Measurements from ENCODE around the gene NRG3. TPM values are rescaled to one million over a fixed set of nuclear protein-coding genes. Genes with fewer than 3 reads are reported as not detected.

The NRG3 gene
- total and polyA plus RNA-seq, 3 experiments from 2014 or later: not detected

DNA sequence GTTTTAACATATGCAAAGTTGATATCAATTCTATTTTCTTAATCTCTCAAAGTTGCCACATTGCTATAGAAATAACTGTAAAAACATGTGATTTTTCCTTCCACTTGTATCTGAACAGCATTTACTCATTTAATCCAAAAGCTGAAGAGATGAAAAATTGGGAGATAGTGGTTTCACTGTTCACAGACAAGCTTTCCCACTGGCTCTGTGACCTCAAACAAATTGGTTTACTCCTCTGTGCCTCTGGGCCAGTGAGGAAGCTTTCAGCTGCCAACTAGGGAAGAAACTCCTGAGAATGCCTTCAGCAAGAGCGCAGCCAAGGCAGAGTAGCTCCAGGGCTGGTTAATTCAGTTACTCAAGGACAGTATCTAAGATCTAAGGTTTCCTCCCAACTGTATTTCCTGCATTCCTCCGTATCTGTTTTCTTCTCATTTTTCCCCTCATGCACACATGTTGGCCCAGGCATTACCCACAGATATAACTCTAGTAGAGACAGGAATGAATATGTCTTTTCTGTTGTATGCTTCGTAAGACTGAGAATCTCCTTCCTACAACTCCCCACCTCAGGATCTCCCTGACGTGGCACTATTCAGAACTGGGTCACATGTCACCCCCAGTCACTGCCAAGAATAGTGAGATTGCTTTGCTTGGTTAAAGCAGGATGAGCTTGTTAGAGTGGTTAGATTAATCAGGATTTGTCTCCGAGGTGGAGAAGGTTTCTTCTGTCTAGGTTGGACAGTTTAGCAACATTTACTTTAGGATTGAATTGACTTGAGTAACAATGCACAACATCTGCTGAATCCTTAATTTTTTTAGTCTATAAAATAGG is 315.7 kb downstream of the NRG3 start:
- peaks cover 3 to 25% (median 4%) of the 10 kb centered on the region in 5 donors for H3K9me3 Mint-ChIP-seq

DNA sequence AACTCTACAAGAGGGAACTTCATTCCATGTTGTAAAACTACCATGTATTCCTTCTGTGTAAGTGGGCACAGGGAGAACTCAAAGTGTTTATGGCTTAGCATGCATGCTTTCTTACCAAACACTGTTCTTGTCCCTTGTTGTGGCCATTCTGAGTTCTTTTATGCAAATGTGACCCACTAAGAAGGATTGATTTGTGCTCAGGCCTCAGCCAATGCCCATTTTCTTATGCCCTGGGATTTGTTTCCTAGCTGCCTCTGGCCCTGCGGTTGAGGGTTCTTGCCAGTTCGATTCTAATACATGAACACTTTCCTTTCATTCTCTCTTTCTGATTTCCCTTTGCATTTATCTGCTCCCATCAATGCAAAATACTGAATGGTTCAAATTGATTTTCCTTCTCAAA is 316.7 kb downstream of the NRG3 start:
- Mint-ChIP-seq H3K4me3 (no peak overlapping the region), H3K27me3 (no peaks in the 10 kb centered on the region), H3K27ac (no peak overlapping the region), H3K4me1 (no peaks in the 10 kb centered on the region), H3K36me3 (no peaks in the 10 kb centered on the region), H3K9me3 (peaks cover 3 to 27% (median 4%) of the 10 kb centered on the region in 5 donors)
- CTCF ChIA-PET: no interaction called here
- Histone ChIP-seq H3K27ac (ENCODE audit: low read depth, low read length) (no peak overlapping the region), H3K9me3 (ENCODE audit: low read length) (no peaks in the 10 kb centered on the region), H3K36me3 (ENCODE audit: insufficient read depth, low read length) (no peaks in the 10 kb centered on the region), H3K4me1 (ENCODE audit: insufficient read depth, low read length) (no peaks in the 10 kb centered on the region), H3K4me3 (ENCODE audit: low read length) (no peak overlapping the region), H3K27me3 (ENCODE audit: insufficient read depth, low read length, poor library complexity, severe bottlenecking) (no peaks in the 10 kb centered on the region)
- no peak for DNase-seq
- POLR2A ChIA-PET: no interaction called here

More for the DNA sequence above, 315.7 kb downstream of the NRG3 start:
- Histone ChIP-seq H3K4me1 (ENCODE audit: insufficient read depth, low read length) (no peaks in the 10 kb centered on the region), H3K27ac (ENCODE audit: low read depth, low read length) (no peak overlapping the region), H3K27me3 (ENCODE audit: insufficient read depth, low read length, poor library complexity, severe bottlenecking) (no peaks in the 10 kb centered on the region), H3K36me3 (ENCODE audit: insufficient read depth, low read length) (no peaks in the 10 kb centered on the region), H3K4me3 (ENCODE audit: low read length) (no peak overlapping the region), H3K9me3 (ENCODE audit: low read length) (no peaks in the 10 kb centered on the region)
- Mint-ChIP-seq H3K27ac (no peak overlapping the region), H3K4me1 (no peaks in the 10 kb centered on the region), H3K4me3 (no peak overlapping the region), H3K27me3 (no peaks in the 10 kb centered on the region), H3K36me3 (no peaks in the 10 kb centered on the region)
- POLR2A ChIA-PET: no interaction called here
- CTCF ChIA-PET: no interaction called here
- no peak for DNase-seq

- H3K9me3 Mint-ChIP-seq: peaks cover 3 to 36% (median 7%) of the 10 kb centered on the region in 5 donors
These were observed 317.7 kb downstream of the NRG3 start for GRCh38 chr10:82192665-82193064.

GRCh38 chr10:82194419-82194818 is 319.4 kb downstream of the NRG3 start:
- Histone ChIP-seq H3K4me3 (ENCODE audit: low read length) (no peak overlapping the region), H3K9me3 (ENCODE audit: low read length) (no peaks in the 10 kb centered on the region), H3K27me3 (ENCODE audit: insufficient read depth, low read length, poor library complexity, severe bottlenecking) (no peaks in the 10 kb centered on the region), H3K4me1 (ENCODE audit: insufficient read depth, low read length) (no peaks in the 10 kb centered on the region), H3K36me3 (ENCODE audit: insufficient read depth, low read length) (no peaks in the 10 kb centered on the region), H3K27ac (ENCODE audit: low read depth, low read length) (no peak overlapping the region)
- H3K4me3 Mint-ChIP-seq: no peak overlapping the region
- peaks cover 0 to 27% (median 5%) of the 10 kb centered on the region in 5 donors for H3K9me3 Mint-ChIP-seq
- no peaks in the 10 kb centered on the region for H3K36me3 Mint-ChIP-seq
- POLR2A ChIA-PET: no interaction called here
- H3K4me1 Mint-ChIP-seq: no peaks in the 10 kb centered on the region
- DNase-seq: no peak
- H3K27me3 Mint-ChIP-seq: no peaks in the 10 kb centered on the region
- H3K27ac Mint-ChIP-seq: no peak overlapping the region
- CTCF ChIA-PET: no interaction called here

More at GRCh38 chr10:82192665-82193064, 317.7 kb downstream of the NRG3 start:
- DNase-seq: no peak
- Histone ChIP-seq H3K27ac (ENCODE audit: low read depth, low read length) (no peak overlapping the region), H3K9me3 (ENCODE audit: low read length) (no peaks in the 10 kb centered on the region), H3K36me3 (ENCODE audit: insufficient read depth, low read length) (no peaks in the 10 kb centered on the region), H3K4me3 (ENCODE audit: low read length) (no peak overlapping the region), H3K4me1 (ENCODE audit: insufficient read depth, low read length) (no peaks in the 10 kb centered on the region), H3K27me3 (ENCODE audit: insufficient read depth, low read length, poor library complexity, severe bottlenecking) (no peaks in the 10 kb centered on the region)
- ChIA-PET POLR2A (no interaction called here), CTCF (no interaction called here)
- H3K4me1 Mint-ChIP-seq: no peaks in the 10 kb centered on the region
- no peak overlapping the region for H3K4me3 Mint-ChIP-seq
- no peaks in the 10 kb centered on the region for H3K36me3 Mint-ChIP-seq
- no peaks in the 10 kb centered on the region for H3K27me3 Mint-ChIP-seq
- H3K27ac Mint-ChIP-seq: no peak overlapping the region

DNA sequence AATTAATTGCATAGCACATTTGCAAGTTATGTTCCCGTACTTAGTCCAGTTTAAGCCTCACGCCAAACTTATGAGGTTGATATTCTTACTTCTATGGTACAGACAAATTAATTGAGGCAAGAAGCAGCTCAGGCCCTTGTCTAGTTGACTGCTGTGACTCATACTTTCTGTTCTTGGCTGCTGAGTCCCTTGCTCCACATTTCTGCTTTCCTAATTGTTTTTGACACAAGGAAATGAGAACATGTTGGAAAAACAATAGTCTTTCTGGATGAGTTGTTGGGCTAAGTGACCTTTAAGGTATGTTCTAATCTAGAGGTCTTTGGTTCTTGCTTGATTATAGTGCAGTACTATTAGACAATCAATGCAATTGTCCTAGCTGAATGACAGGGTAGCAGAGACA is 331.8 kb downstream of the NRG3 start:
- peaks cover 1 to 16% (median 5%) of the 10 kb centered on the region in 5 donors for H3K9me3 Mint-ChIP-seq
- H3K4me3 Mint-ChIP-seq: no peak overlapping the region

GRCh38 chr10:82208726-82209125 is 333.7 kb downstream of the NRG3 start:
- Mint-ChIP-seq H3K9me3 (peaks cover 0 to 6% (median 3%) of the 10 kb centered on the region in 5 donors), H3K27ac (no peak overlapping the region), H3K4me1 (no peaks in the 10 kb centered on the region), H3K4me3 (no peak overlapping the region), H3K27me3 (no peaks in the 10 kb centered on the region), H3K36me3 (no peaks in the 10 kb centered on the region)
- H3K4me1 ChIP-seq (ENCODE audit: insufficient read depth, low read length): no peaks in the 10 kb centered on the region
- H3K4me3 ChIP-seq (ENCODE audit: low read length): no peak overlapping the region
- H3K36me3 ChIP-seq (ENCODE audit: insufficient read depth, low read length): no peaks in the 10 kb centered on the region
- no peaks in the 10 kb centered on the region for H3K9me3 ChIP-seq (ENCODE audit: low read length)
- H3K27ac ChIP-seq (ENCODE audit: low read depth, low read length): no peak overlapping the region
- POLR2A ChIA-PET: no interaction called here
- CTCF ChIA-PET: no interaction called here
- H3K27me3 ChIP-seq (ENCODE audit: insufficient read depth, low read length, poor library complexity, severe bottlenecking): no peaks in the 10 kb centered on the region
- DNase-seq: no peak

More for the DNA sequence above, 331.8 kb downstream of the NRG3 start:
- H3K4me1 Mint-ChIP-seq: no peaks in the 10 kb centered on the region
- CTCF ChIA-PET: no interaction called here
- Histone ChIP-seq H3K4me3 (ENCODE audit: low read length) (no peak overlapping the region), H3K27me3 (ENCODE audit: insufficient read depth, low read length, poor library complexity, severe bottlenecking) (no peaks in the 10 kb centered on the region), H3K27ac (ENCODE audit: low read depth, low read length) (no peak overlapping the region), H3K9me3 (ENCODE audit: low read length) (no peaks in the 10 kb centered on the region), H3K4me1 (ENCODE audit: insufficient read depth, low read length) (no peaks in the 10 kb centered on the region), H3K36me3 (ENCODE audit: insufficient read depth, low read length) (no peaks in the 10 kb centered on the region)
- no peak for DNase-seq
- no peaks in the 10 kb centered on the region for H3K36me3 Mint-ChIP-seq
- POLR2A ChIA-PET: no interaction called here
- no peaks in the 10 kb centered on the region for H3K27me3 Mint-ChIP-seq
- H3K27ac Mint-ChIP-seq: no peak overlapping the region

- Mint-ChIP-seq H3K27ac (no peak overlapping the region), H3K9me3 (peaks cover 0 to 10% (median 3%) of the 10 kb centered on the region in 5 donors), H3K27me3 (no peaks in the 10 kb centered on the region), H3K4me3 (no peak overlapping the region), H3K36me3 (no peaks in the 10 kb centered on the region), H3K4me1 (no peaks in the 10 kb centered on the region)
- Histone ChIP-seq H3K27me3 (ENCODE audit: insufficient read depth, low read length, poor library complexity, severe bottlenecking) (no peaks in the 10 kb centered on the region), H3K36me3 (ENCODE audit: insufficient read depth, low read length) (no peaks in the 10 kb centered on the region), H3K9me3 (ENCODE audit: low read length) (no peaks in the 10 kb centered on the region), H3K4me1 (ENCODE audit: insufficient read depth, low read length) (no peaks in the 10 kb centered on the region), H3K4me3 (ENCODE audit: low read length) (no peak overlapping the region), H3K27ac (ENCODE audit: low read depth, low read length) (no peak overlapping the region)
- DNase-seq: no peak
- CTCF ChIA-PET: no interaction called here
- POLR2A ChIA-PET: no interaction called here
These were observed 335.3 kb downstream of the NRG3 start for GRCh38 chr10:82210331-82210730.

DNA sequence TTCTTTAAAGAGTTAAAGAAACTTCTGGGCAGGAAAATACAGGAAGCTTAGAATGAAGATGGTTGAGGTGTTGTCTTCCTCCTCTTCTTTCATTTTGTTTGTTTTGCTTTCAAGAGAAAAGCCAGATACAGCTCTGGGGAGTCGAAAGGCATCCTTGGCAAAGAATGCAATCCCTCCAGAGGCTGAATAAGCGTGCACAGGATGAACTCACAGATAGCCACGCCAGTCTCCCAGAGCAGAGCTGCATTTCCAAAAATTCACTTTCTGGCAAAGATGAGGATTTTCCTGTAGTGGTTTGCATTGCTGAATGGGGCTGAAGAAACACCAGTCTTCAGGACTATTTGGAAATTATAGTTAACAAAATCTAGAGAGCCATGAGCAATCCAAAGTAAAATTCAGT is 336.4 kb downstream of the NRG3 start:
- Mint-ChIP-seq H3K9me3 (peaks cover 0 to 10% (median 3%) of the 10 kb centered on the region in 5 donors), H3K27ac (no peak overlapping the region), H3K27me3 (no peaks in the 10 kb centered on the region), H3K36me3 (no peaks in the 10 kb centered on the region), H3K4me3 (no peak overlapping the region), H3K4me1 (no peaks in the 10 kb centered on the region)
- CTCF ChIA-PET: no interaction called here
- no peaks in the 10 kb centered on the region for H3K4me1 ChIP-seq (ENCODE audit: insufficient read depth, low read length)
- no peak for DNase-seq
- no peak overlapping the region for H3K4me3 ChIP-seq (ENCODE audit: low read length)
- H3K36me3 ChIP-seq (ENCODE audit: insufficient read depth, low read length): no peaks in the 10 kb centered on the region
- POLR2A ChIA-PET: no interaction called here
- no peaks in the 10 kb centered on the region for H3K27me3 ChIP-seq (ENCODE audit: insufficient read depth, low read length, poor library complexity, severe bottlenecking)
- H3K27ac ChIP-seq (ENCODE audit: low read depth, low read length): no peak overlapping the region
- no peaks in the 10 kb centered on the region for H3K9me3 ChIP-seq (ENCODE audit: low read length)

All from CD8-positive, alpha-beta memory T cell (primary cell).